ENCODE data around the gene RPUSD4. TPM values are rescaled to one million over a fixed set of nuclear protein-coding genes. Genes with fewer than 3 reads are reported as not detected.

Gene RPUSD4
- total and polyA plus RNA-seq, 9 of the 15 experiments (the other 6 are each of a cell fraction or from before 2014, with no cell fraction given): 27.4 to 56.2 (median 44.6) TPM

Small RNAs within 50 kb of the gene (small RNA-seq; reads per million reads assigned to genes)
- gene AP001893.2 (not detected), gene RN7SL351P (not detected), gene RNU4-86P (not detected)

Other genes starting within 250 kb of the RPUSD4 start
- gene CDON, start 148.8 kb downstream of the RPUSD4 start, total RNA-seq (2014; rRNA removed): 0.20 and 0.27 TPM in 2 replicates
- 0.35 and 0.44 TPM in 2 replicates for gene CDON, start 148.8 kb downstream of the RPUSD4 start, total RNA-seq (2014; rRNA removed; fragmentation: Illumina TruSeq; extraction: Trizol)
- 0.40 and 0.45 TPM in 2 replicates for gene CDON, start 148.8 kb downstream of the RPUSD4 start, total RNA-seq (2015; rRNA removed; fragmentation: Illumina TruSeq; extraction: Trizol)
- gene CDON, start 148.8 kb downstream of the RPUSD4 start, total RNA-seq (2021): 0.45 and 0.58 TPM in 2 replicates
- 0.55 and 0.64 TPM in 2 replicates for gene CDON, start 148.8 kb downstream of the RPUSD4 start, polyA plus RNA-seq (2011; rRNA removed)
- 0.48 and 0.58 TPM in 2 replicates for gene CDON, start 148.8 kb downstream of the RPUSD4 start, polyA plus RNA-seq (2014; fragmentation: Illumina TruSeq; extraction: Trizol)
- under 1 TPM; 0.08 to 0.14 TPM for gene CDON, start 148.8 kb downstream of the RPUSD4 start, polyA plus RNA-seq (2014; fragmentation: Nextera tagmentation; extraction: Ambion mirVana)
- 0.29 and 0.45 TPM in 2 replicates for gene CDON, start 148.8 kb downstream of the RPUSD4 start, polyA plus RNA-seq (2014; rRNA removed)
- gene FAM118B, start 132 bp upstream of the RPUSD4 start, total RNA-seq (2014; rRNA removed): 12.0 and 15.0 TPM in 2 replicates
- 22.1 and 25.1 TPM in 2 replicates for gene FAM118B, start 132 bp upstream of the RPUSD4 start, total RNA-seq (2014; rRNA removed; fragmentation: Illumina TruSeq; extraction: Trizol)
- 23.4 and 27.3 TPM in 2 replicates for gene FAM118B, start 132 bp upstream of the RPUSD4 start, total RNA-seq (2015; rRNA removed; fragmentation: Illumina TruSeq; extraction: Trizol)
- gene FAM118B, start 132 bp upstream of the RPUSD4 start, total RNA-seq (2021): 17.8 and 19.0 TPM in 2 replicates
- gene FAM118B, start 132 bp upstream of the RPUSD4 start, polyA plus RNA-seq (2011; rRNA removed): 12.4 and 23.9 TPM in 2 replicates
- gene FAM118B, start 132 bp upstream of the RPUSD4 start, polyA plus RNA-seq (2014; fragmentation: Illumina TruSeq; extraction: Trizol): 17.6 and 20.0 TPM in 2 replicates
- gene FAM118B, start 132 bp upstream of the RPUSD4 start, polyA plus RNA-seq (2014; fragmentation: Nextera tagmentation; extraction: Ambion mirVana): 10 to 100 TPM; 31.8 to 49.0 TPM
- 13.8 and 17.2 TPM in 2 replicates for gene FAM118B, start 132 bp upstream of the RPUSD4 start, polyA plus RNA-seq (2014; rRNA removed)
- 56.9 and 72.5 TPM in 2 replicates for gene SRPRA, start 57.2 kb upstream of the RPUSD4 start, total RNA-seq (2014; rRNA removed)
- gene SRPRA, start 57.2 kb upstream of the RPUSD4 start, total RNA-seq (2014; rRNA removed; fragmentation: Illumina TruSeq; extraction: Trizol): 68.8 and 73.6 TPM in 2 replicates
- 74.6 and 75.8 TPM in 2 replicates for gene SRPRA, start 57.2 kb upstream of the RPUSD4 start, total RNA-seq (2015; rRNA removed; fragmentation: Illumina TruSeq; extraction: Trizol)
- gene SRPRA, start 57.2 kb upstream of the RPUSD4 start, total RNA-seq (2021): 108 and 112 TPM in 2 replicates
- 89.6 and 93.4 TPM in 2 replicates for gene SRPRA, start 57.2 kb upstream of the RPUSD4 start, polyA plus RNA-seq (2011; rRNA removed)
- gene SRPRA, start 57.2 kb upstream of the RPUSD4 start, polyA plus RNA-seq (2014; fragmentation: Illumina TruSeq; extraction: Trizol): 114 and 124 TPM in 2 replicates
- 100 to 1,000 TPM in 1 of 2 experiments, 10 to 100 TPM in 1; 33.5 to 106 TPM for gene SRPRA, start 57.2 kb upstream of the RPUSD4 start, polyA plus RNA-seq (2014; fragmentation: Nextera tagmentation; extraction: Ambion mirVana)
- gene SRPRA, start 57.2 kb upstream of the RPUSD4 start, polyA plus RNA-seq (2014; rRNA removed): 78.0 and 80.0 TPM in 2 replicates
- gene FOXRED1, start 57.5 kb upstream of the RPUSD4 start, total RNA-seq (2014; rRNA removed): 52.4 and 62.7 TPM in 2 replicates
- 39.1 and 48.1 TPM in 2 replicates for gene FOXRED1, start 57.5 kb upstream of the RPUSD4 start, total RNA-seq (2014; rRNA removed; fragmentation: Illumina TruSeq; extraction: Trizol)
- 53.1 and 55.2 TPM in 2 replicates for gene FOXRED1, start 57.5 kb upstream of the RPUSD4 start, total RNA-seq (2015; rRNA removed; fragmentation: Illumina TruSeq; extraction: Trizol)
- 63.4 and 63.6 TPM in 2 replicates for gene FOXRED1, start 57.5 kb upstream of the RPUSD4 start, total RNA-seq (2021)
- 58.6 and 83.5 TPM in 2 replicates for gene FOXRED1, start 57.5 kb upstream of the RPUSD4 start, polyA plus RNA-seq (2011; rRNA removed)
- gene FOXRED1, start 57.5 kb upstream of the RPUSD4 start, polyA plus RNA-seq (2014; fragmentation: Illumina TruSeq; extraction: Trizol): 73.3 and 80.3 TPM in 2 replicates
- 10 to 100 TPM; 14.1 to 26.2 TPM for gene FOXRED1, start 57.5 kb upstream of the RPUSD4 start, polyA plus RNA-seq (2014; fragmentation: Nextera tagmentation; extraction: Ambion mirVana)
- gene FOXRED1, start 57.5 kb upstream of the RPUSD4 start, polyA plus RNA-seq (2014; rRNA removed): 93.2 and 94.4 TPM in 2 replicates
- 1.7 and 2.9 TPM in 2 replicates for gene TIRAP, start 71.4 kb upstream of the RPUSD4 start, total RNA-seq (2014; rRNA removed)
- 3.0 and 3.7 TPM in 2 replicates for gene TIRAP, start 71.4 kb upstream of the RPUSD4 start, total RNA-seq (2014; rRNA removed; fragmentation: Illumina TruSeq; extraction: Trizol)
- gene TIRAP, start 71.4 kb upstream of the RPUSD4 start, total RNA-seq (2015; rRNA removed; fragmentation: Illumina TruSeq; extraction: Trizol): 5.2 and 5.4 TPM in 2 replicates
- 5.3 and 6.2 TPM in 2 replicates for gene TIRAP, start 71.4 kb upstream of the RPUSD4 start, total RNA-seq (2021)
- 1.7 and 3.6 TPM in 2 replicates for gene TIRAP, start 71.4 kb upstream of the RPUSD4 start, polyA plus RNA-seq (2011; rRNA removed)
- gene TIRAP, start 71.4 kb upstream of the RPUSD4 start, polyA plus RNA-seq (2014; fragmentation: Illumina TruSeq; extraction: Trizol): 7.8 and 8.7 TPM in 2 replicates
- 1 to 10 TPM in 1 of 2 experiments, under 1 TPM in 1; 0.60 to 1.3 TPM for gene TIRAP, start 71.4 kb upstream of the RPUSD4 start, polyA plus RNA-seq (2014; fragmentation: Nextera tagmentation; extraction: Ambion mirVana)
- 3.2 and 4.9 TPM in 2 replicates for gene TIRAP, start 71.4 kb upstream of the RPUSD4 start, polyA plus RNA-seq (2014; rRNA removed)
- gene DCPS, start 92.4 kb upstream of the RPUSD4 start, total RNA-seq (2014; rRNA removed): 16.5 and 23.8 TPM in 2 replicates
- gene DCPS, start 92.4 kb upstream of the RPUSD4 start, total RNA-seq (2014; rRNA removed; fragmentation: Illumina TruSeq; extraction: Trizol): 10.8 and 11.1 TPM in 2 replicates
- gene DCPS, start 92.4 kb upstream of the RPUSD4 start, total RNA-seq (2015; rRNA removed; fragmentation: Illumina TruSeq; extraction: Trizol): 17.9 and 18.9 TPM in 2 replicates
- gene DCPS, start 92.4 kb upstream of the RPUSD4 start, total RNA-seq (2021): 23.0 and 24.6 TPM in 2 replicates
- 16.8 and 25.9 TPM in 2 replicates for gene DCPS, start 92.4 kb upstream of the RPUSD4 start, polyA plus RNA-seq (2011; rRNA removed)
- gene DCPS, start 92.4 kb upstream of the RPUSD4 start, polyA plus RNA-seq (2014; fragmentation: Illumina TruSeq; extraction: Trizol): 37.2 and 38.1 TPM in 2 replicates
- gene DCPS, start 92.4 kb upstream of the RPUSD4 start, polyA plus RNA-seq (2014; fragmentation: Nextera tagmentation; extraction: Ambion mirVana): 10 to 100 TPM in 1 of 2 experiments, 1 to 10 TPM in 1; 8.7 to 17.8 TPM
- gene DCPS, start 92.4 kb upstream of the RPUSD4 start, polyA plus RNA-seq (2014; rRNA removed): 23.3 and 27.2 TPM in 2 replicates
- gene ST3GAL4, start 144.0 kb upstream of the RPUSD4 start, total RNA-seq (2014; rRNA removed): 10.5 and 16.9 TPM in 2 replicates
- gene ST3GAL4, start 144.0 kb upstream of the RPUSD4 start, total RNA-seq (2014; rRNA removed; fragmentation: Illumina TruSeq; extraction: Trizol): 6.2 and 8.2 TPM in 2 replicates
- gene ST3GAL4, start 144.0 kb upstream of the RPUSD4 start, total RNA-seq (2015; rRNA removed; fragmentation: Illumina TruSeq; extraction: Trizol): 6.0 and 6.7 TPM in 2 replicates
- gene ST3GAL4, start 144.0 kb upstream of the RPUSD4 start, total RNA-seq (2021): 13.7 and 15.2 TPM in 2 replicates
- 10.7 and 15.4 TPM in 2 replicates for gene ST3GAL4, start 144.0 kb upstream of the RPUSD4 start, polyA plus RNA-seq (2011; rRNA removed)
- 17.8 and 22.9 TPM in 2 replicates for gene ST3GAL4, start 144.0 kb upstream of the RPUSD4 start, polyA plus RNA-seq (2014; fragmentation: Illumina TruSeq; extraction: Trizol)
- under 1 TPM; 0.27 to 0.53 TPM for gene ST3GAL4, start 144.0 kb upstream of the RPUSD4 start, polyA plus RNA-seq (2014; fragmentation: Nextera tagmentation; extraction: Ambion mirVana)
- gene ST3GAL4, start 144.0 kb upstream of the RPUSD4 start, polyA plus RNA-seq (2014; rRNA removed): 13.8 and 16.7 TPM in 2 replicates

All from K562 (cell line).